Measurements from ENCODE around the gene RAD51B.
A peak's percentile ranks its signal among the peaks of the same experiment; 100 is the strongest.

The RAD51B gene

GRCh38 chr14:68544081-68544892 is 724.7 kb downstream of the RAD51B start:
- in situ Hi-C loops (cut with HindIII; ENCODE audit: low pct_ligation_motif_present, low sequenced_read_pairs): no loop called here
- peak overlapping the region; percentile 83 for H3K27ac ChIP-seq
- peak; percentile 99 for DNase-seq
- no peak overlapping the region for H3K4me3 ChIP-seq (ENCODE audit: low read depth, low read length)
- TF ChIP-seq, protein P1, sequence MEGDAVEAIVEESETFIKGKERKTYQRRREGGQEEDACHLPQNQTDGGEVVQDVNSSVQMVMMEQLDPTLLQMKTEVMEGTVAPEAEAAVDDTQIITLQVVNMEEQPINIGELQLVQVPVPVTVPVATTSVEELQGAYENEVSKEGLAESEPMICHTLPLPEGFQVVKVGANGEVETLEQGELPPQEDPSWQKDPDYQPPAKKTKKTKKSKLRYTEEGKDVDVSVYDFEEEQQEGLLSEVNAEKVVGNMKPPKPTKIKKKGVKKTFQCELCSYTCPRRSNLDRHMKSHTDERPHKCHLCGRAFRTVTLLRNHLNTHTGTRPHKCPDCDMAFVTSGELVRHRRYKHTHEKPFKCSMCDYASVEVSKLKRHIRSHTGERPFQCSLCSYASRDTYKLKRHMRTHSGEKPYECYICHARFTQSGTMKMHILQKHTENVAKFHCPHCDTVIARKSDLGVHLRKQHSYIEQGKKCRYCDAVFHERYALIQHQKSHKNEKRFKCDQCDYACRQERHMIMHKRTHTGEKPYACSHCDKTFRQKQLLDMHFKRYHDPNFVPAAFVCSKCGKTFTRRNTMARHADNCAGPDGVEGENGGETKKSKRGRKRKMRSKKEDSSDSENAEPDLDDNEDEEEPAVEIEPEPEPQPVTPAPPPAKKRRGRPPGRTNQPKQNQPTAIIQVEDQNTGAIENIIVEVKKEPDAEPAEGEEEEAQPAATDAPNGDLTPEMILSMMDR (IDR thresholded peaks at IDR 0.05; ENCODE audit: low read depth, low read length, missing control alignments): no peak
- H3K27me3 ChIP-seq (replicated peaks): no peaks in the 10 kb centered on the region
- no peaks in the 10 kb centered on the region for H3K36me3 ChIP-seq (replicated peaks)

- DNase-seq: peak; percentile 60
- Histone ChIP-seq H3K36me3 (replicated peaks) (no peaks in the 10 kb centered on the region), H3K27me3 (replicated peaks) (no peaks in the 10 kb centered on the region), H3K4me3 (ENCODE audit: low read depth, low read length) (no peak overlapping the region), H3K27ac (peak overlapping the region; percentile 92)
- TF ChIP-seq, protein P1 (IDR thresholded peaks at IDR 0.05; ENCODE audit: low read depth, low read length, missing control alignments): no peak
- in situ Hi-C loops (cut with HindIII; ENCODE audit: low pct_ligation_motif_present, low sequenced_read_pairs): no loop called here
These were observed 727.3 kb downstream of the RAD51B start for GRCh38 chr14:68546839-68547238.

GRCh38 chr14:68547305-68548193 is 728.0 kb downstream of the RAD51B start:
- Histone ChIP-seq H3K27me3 (replicated peaks) (no peaks in the 10 kb centered on the region), H3K4me3 (ENCODE audit: low read depth, low read length) (no peak overlapping the region), H3K36me3 (replicated peaks) (no peaks in the 10 kb centered on the region), H3K27ac (peak overlapping the region; percentile 92)
- peak; percentile 79 for DNase-seq
- in situ Hi-C loops (cut with HindIII; ENCODE audit: low pct_ligation_motif_present, low sequenced_read_pairs): no loop called here
- TF ChIP-seq, protein P1 (IDR thresholded peaks at IDR 0.05; ENCODE audit: low read depth, low read length, missing control alignments): no peak

DNA sequence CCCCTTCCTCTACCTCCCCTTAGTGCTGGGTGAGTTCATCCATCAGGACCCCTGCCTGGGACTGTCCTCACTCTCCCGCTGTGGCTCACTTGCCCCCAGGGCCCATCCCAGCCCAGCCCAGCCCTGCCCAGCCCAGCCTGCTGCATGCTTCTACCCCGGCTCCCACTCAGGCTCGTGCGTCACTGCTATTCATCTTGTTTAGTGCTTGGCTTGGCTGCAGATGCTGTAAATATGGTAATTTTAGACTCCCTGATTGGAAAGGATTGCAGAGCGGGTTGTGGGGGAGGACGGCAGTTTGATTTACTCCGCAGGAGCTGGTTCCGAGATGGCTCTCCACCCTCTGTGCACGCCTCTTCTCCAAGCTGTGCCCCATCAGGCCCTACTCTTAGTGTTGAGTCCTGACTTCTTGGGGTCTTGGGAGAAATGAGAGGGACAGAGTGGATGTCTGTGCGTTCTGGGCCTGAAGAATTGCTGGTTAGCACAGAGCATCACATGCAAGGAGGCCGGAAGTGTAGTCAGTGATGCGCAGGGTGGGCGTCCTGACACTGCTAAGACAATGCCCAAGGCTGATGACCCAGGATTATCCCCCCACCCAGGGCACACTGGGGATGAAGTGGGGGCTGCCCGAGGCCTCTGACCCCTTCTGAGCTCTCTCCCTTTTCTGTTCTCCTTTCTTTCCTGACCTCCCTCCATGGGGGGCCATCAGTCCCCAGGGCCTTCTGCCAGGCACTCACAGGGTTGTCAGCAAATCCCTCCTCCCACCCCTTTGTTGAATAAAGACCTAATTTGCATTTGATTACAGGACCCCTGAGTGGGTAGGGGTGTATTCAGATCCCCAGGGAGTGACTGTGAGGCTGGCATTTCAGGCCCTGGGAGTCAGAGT is 728.9 kb downstream of the RAD51B start:
- Histone ChIP-seq H3K36me3 (replicated peaks) (no peaks in the 10 kb centered on the region), H3K4me3 (ENCODE audit: low read depth, low read length) (no peak overlapping the region), H3K27ac (peak overlapping the region; percentile 92), H3K27me3 (replicated peaks) (no peaks in the 10 kb centered on the region)
- TF ChIP-seq, protein P1 (IDR thresholded peaks at IDR 0.05; ENCODE audit: low read depth, low read length, missing control alignments): no peak
- in situ Hi-C loops (cut with HindIII; ENCODE audit: low pct_ligation_motif_present, low sequenced_read_pairs): no loop called here
- DNase-seq: peak; percentile 95

DNA sequence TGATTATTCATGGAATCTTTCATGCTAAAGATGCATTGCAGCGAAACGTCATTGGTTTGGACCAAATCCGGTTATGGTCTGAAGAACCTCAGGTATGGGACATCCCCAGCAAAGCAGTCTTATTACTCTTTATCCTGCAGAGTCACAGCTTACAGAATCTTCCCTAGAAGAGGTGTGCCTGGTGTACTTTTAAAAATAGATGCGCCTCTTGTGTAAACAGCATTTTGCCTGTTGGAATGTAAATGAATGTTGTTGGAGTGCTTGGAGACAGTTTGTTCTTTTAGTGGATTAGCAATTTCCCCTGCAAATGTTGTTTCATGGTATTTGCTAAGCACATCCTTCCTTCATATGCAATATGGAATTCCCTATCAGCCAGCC is 730.7 kb downstream of the RAD51B start:
- H3K27me3 ChIP-seq (replicated peaks): no peaks in the 10 kb centered on the region
- TF ChIP-seq, protein P1 (IDR thresholded peaks at IDR 0.05; ENCODE audit: low read depth, low read length, missing control alignments): no peak
- H3K36me3 ChIP-seq (replicated peaks): no peaks in the 10 kb centered on the region
- DNase-seq: no peak
- in situ Hi-C loops (cut with HindIII; ENCODE audit: low pct_ligation_motif_present, low sequenced_read_pairs): no loop called here
- no peak overlapping the region for H3K27ac ChIP-seq
- H3K4me3 ChIP-seq (ENCODE audit: low read depth, low read length): no peak overlapping the region
